ENCODE results near the gene ALOXE3. TPM values are rescaled to one million over a fixed set of nuclear protein-coding genes. Genes with fewer than 3 reads are reported as not detected.

The ALOXE3 gene
- total RNA-seq, 2 donors from 2014 or later = not detected

GRCh38 chr17:8144401-8145231 lies 26.3 kb upstream of the ALOXE3 start:
- intact Hi-C loops (cut with DNase I) = loop anchor here in 1 of 2 donors (5.0 kb wide), 1 partner anchor 912 kb away; the partner anchor contains the start of gene DVL2
- DNase-seq (ENCODE audit: low spot score) = no peak

- no peak for DNase-seq (ENCODE audit: low spot score)
- intact Hi-C loops (cut with DNase I) = no loop called here
Measured at GRCh38 chr17:8143581-8144400, 25.5 kb upstream of the ALOXE3 start.

- DNase-seq (ENCODE audit: low spot score) = no peak
- intact Hi-C loops (cut with DNase I) = no loop called here
Measured at GRCh38 chr17:8142887-8143580, 24.7 kb upstream of the ALOXE3 start.

GRCh38 chr17:8142158-8142886 lies 24.0 kb upstream of the ALOXE3 start:
- intact Hi-C loops (cut with DNase I) = no loop called here
- no peak for DNase-seq (ENCODE audit: low spot score)

- intact Hi-C loops (cut with DNase I) = no loop called here
- no peak for DNase-seq (ENCODE audit: low spot score)
Measured at GRCh38 chr17:8141741-8142140, 23.4 kb upstream of the ALOXE3 start.

GRCh38 chr17:8141045-8141444 lies 22.7 kb upstream of the ALOXE3 start:
- intact Hi-C loops (cut with DNase I) = no loop called here
- no peak for DNase-seq (ENCODE audit: low spot score)

GRCh38 chr17:8140065-8141029 lies 22.0 kb upstream of the ALOXE3 start:
- intact Hi-C loops (cut with DNase I) = no loop called here
- no peak for DNase-seq (ENCODE audit: low spot score)

GRCh38 chr17:8138672-8139371 lies 20.5 kb upstream of the ALOXE3 start:
- DNase-seq (ENCODE audit: low spot score) = peak; percentile 98
- intact Hi-C loops (cut with DNase I) = no loop called here

- DNase-seq (ENCODE audit: low spot score) = no peak
- intact Hi-C loops (cut with DNase I) = no loop called here
Measured at GRCh38 chr17:8138374-8138671, 20.0 kb upstream of the ALOXE3 start.

GRCh38 chr17:8137645-8138373 lies 19.5 kb upstream of the ALOXE3 start:
- intact Hi-C loops (cut with DNase I) = no loop called here
- no peak for DNase-seq (ENCODE audit: low spot score)

- DNase-seq (ENCODE audit: low spot score) = no peak
- intact Hi-C loops (cut with DNase I) = no loop called here
Measured at GRCh38 chr17:8133941-8134340, 15.6 kb upstream of the ALOXE3 start.

GRCh38 chr17:8133399-8133798 lies 15.1 kb upstream of the ALOXE3 start:
- no peak for DNase-seq (ENCODE audit: low spot score)
- intact Hi-C loops (cut with DNase I) = no loop called here

GRCh38 chr17:8131844-8132441 lies 13.6 kb upstream of the ALOXE3 start:
- intact Hi-C loops (cut with DNase I) = no loop called here
- no peak for DNase-seq (ENCODE audit: low spot score)

GRCh38 chr17:8128125-8128784 lies 9.9 kb upstream of the ALOXE3 start:
- intact Hi-C loops (cut with DNase I) = no loop called here
- DNase-seq (ENCODE audit: low spot score) = no peak

- DNase-seq (ENCODE audit: low spot score) = no peak
Measured at GRCh38 chr17:8126491-8127066, 8.3 kb upstream of the ALOXE3 start.

GRCh38 chr17:8125947-8126490 lies 7.7 kb upstream of the ALOXE3 start:
- intact Hi-C loops (cut with DNase I) = no loop called here
- DNase-seq (ENCODE audit: low spot score) = no peak

More at GRCh38 chr17:8126491-8127066, 8.3 kb upstream of the ALOXE3 start:
- intact Hi-C loops (cut with DNase I) = no loop called here
